ENCODE measurements around the gene ZNF521.

The ZNF521 gene

DNA sequence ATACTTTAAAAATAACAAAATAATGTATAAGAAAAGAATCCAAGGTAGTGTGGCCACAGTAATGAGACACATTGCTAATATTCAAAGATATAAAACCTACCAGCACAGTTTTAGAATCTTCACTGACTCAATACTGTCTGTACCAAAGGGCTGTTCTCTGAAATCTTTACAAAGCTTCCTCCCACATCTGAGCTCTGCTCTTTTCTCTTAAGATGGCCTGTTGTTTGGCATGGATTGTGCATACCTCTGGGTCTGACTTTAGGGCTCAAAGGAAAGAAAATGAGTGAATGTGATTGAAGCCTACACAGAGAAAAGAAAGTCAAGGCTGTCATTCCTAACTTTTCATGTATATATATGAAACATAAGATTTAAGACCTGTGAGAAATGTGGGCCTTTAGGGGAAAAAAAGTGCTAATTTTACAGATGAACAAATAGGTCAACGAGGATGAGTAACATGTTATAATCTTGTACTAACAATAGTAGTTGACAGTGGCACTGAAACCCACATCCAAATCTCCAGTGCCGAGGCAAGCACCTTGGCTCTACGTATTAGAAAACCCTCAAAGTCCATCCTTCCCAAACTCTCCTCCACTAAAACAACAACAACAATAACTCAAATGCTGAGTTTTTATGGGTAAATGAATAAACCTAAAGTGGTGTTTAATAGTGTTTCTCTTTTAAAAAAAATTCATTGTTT is 114.2 kb downstream of the ZNF521 start:
- Mint-ChIP-seq H3K36me3 (ENCODE audit: low read depth) (no peaks in the 10 kb centered on the region), H3K9me3 (no peaks in the 10 kb centered on the region), H3K27ac (no peak overlapping the region), H3K27me3 (ENCODE audit: low read depth) (no peaks in the 10 kb centered on the region), H3K4me3 (no peak overlapping the region), H3K4me1 (peaks cover 20% of the 10 kb centered on the region)
- TF ChIP-seq, protein P1, sequence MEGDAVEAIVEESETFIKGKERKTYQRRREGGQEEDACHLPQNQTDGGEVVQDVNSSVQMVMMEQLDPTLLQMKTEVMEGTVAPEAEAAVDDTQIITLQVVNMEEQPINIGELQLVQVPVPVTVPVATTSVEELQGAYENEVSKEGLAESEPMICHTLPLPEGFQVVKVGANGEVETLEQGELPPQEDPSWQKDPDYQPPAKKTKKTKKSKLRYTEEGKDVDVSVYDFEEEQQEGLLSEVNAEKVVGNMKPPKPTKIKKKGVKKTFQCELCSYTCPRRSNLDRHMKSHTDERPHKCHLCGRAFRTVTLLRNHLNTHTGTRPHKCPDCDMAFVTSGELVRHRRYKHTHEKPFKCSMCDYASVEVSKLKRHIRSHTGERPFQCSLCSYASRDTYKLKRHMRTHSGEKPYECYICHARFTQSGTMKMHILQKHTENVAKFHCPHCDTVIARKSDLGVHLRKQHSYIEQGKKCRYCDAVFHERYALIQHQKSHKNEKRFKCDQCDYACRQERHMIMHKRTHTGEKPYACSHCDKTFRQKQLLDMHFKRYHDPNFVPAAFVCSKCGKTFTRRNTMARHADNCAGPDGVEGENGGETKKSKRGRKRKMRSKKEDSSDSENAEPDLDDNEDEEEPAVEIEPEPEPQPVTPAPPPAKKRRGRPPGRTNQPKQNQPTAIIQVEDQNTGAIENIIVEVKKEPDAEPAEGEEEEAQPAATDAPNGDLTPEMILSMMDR (IDR thresholded peaks at IDR 0.05; ENCODE audit: unreplicated experiment in 3 of 3) = no peak

DNA sequence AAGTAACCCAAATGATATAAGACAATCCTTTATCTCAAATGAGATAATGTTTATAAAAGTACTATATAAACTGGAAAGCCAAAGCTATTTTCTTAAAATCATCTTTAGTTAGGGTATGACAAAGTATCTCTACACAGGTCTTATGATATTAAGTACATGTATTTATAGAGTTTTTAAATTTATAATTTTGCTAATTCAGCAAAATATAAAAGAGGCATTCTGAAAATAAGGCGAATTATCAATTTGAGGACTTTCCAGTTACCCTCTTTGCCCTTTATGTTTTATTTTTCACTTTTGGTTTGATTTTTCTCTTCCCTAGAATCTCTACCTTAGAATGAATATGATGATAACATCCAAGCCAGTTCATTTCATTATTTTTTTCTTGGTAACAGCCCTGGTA is 115.2 kb downstream of the ZNF521 start:
- peak overlapping the region in 1 of 3 experiments; percentile 36 for H3K27ac Mint-ChIP-seq
- H3K4me3 Mint-ChIP-seq = no peak overlapping the region
- TF ChIP-seq, protein P1 (IDR thresholded peaks at IDR 0.05; ENCODE audit: unreplicated experiment in 3 of 3) = no peak
- H3K36me3 Mint-ChIP-seq (ENCODE audit: low read depth) = no peaks in the 10 kb centered on the region
- H3K4me1 Mint-ChIP-seq = peaks cover 28% of the 10 kb centered on the region
- no peaks in the 10 kb centered on the region for H3K9me3 Mint-ChIP-seq
- H3K27me3 Mint-ChIP-seq (ENCODE audit: low read depth) = no peaks in the 10 kb centered on the region

DNA sequence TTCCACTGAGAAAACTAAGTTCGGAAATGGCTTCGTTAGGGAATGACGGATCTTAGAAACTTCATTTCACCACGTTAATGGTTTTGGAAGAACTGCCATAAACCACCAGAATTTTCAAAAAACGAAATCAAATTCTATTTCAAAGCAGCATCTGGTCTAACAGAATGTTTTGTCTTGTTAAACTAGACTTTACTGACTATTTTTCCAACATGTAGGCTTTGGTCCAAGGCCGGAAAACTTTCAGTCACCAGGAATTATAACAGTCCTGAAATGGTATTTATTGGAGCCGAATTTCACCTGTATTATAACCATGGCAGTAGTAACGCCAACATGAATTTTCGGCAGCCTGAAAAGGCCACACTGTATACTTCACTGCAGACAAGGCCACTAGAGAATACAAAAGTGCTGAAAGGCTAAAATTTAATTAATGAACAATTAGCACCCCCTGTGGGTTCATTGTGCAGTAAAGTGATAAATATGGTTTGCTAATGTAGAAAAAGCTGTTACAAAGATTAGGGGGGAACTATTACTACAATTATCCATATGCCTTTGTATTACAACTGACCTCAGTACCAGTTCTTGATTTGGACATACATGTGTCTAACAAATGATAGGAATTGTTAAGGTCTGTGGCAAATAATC is 116.4 kb downstream of the ZNF521 start:
- TF ChIP-seq, protein P1 (IDR thresholded peaks at IDR 0.05; ENCODE audit: unreplicated experiment in 3 of 3) = no peak
- Mint-ChIP-seq H3K27me3 (ENCODE audit: low read depth) (no peaks in the 10 kb centered on the region), H3K27ac (peak overlapping the region; percentile 32 to 86 (median 52)), H3K4me3 (no peak overlapping the region), H3K4me1 (peaks cover 34% of the 10 kb centered on the region), H3K36me3 (ENCODE audit: low read depth) (peaks cover 5% of the 10 kb centered on the region), H3K9me3 (no peaks in the 10 kb centered on the region)

DNA sequence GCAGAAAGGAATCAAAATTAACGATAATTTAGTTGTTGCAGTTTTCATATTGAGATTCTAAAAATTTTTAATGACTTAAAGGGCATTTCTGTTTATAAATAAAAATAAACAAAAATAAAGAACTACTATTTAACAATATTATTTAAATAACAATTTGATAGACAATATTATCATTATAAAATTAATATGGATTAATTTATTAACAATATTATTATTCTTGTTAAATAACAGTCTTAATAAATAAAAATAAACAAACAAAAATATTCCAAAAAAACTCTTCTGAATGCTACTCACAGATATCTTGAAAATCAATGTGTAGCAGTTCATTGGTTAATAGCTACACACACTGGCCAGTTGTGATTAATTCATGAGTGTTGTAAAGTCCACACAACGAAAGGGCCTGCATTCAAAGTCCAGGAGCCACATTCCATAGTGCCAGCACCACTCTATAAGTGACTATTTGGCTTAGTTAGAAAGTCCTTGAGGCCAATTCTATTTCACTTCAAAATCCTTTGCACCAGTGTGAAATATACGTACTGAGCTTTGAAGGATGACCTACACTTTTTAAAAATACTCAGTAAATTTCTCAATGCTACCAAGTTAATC is 117.1 kb downstream of the ZNF521 start:
- H3K4me1 Mint-ChIP-seq = peaks cover 38% of the 10 kb centered on the region
- H3K27ac Mint-ChIP-seq = peak overlapping the region; percentile 32 to 86 (median 52)
- H3K36me3 Mint-ChIP-seq (ENCODE audit: low read depth) = peaks cover 5% of the 10 kb centered on the region
- no peaks in the 10 kb centered on the region for H3K9me3 Mint-ChIP-seq
- H3K4me3 Mint-ChIP-seq = no peak overlapping the region
- TF ChIP-seq, protein P1 (IDR thresholded peaks at IDR 0.05; ENCODE audit: unreplicated experiment in 3 of 3) = no peak
- no peaks in the 10 kb centered on the region for H3K27me3 Mint-ChIP-seq (ENCODE audit: low read depth)

DNA sequence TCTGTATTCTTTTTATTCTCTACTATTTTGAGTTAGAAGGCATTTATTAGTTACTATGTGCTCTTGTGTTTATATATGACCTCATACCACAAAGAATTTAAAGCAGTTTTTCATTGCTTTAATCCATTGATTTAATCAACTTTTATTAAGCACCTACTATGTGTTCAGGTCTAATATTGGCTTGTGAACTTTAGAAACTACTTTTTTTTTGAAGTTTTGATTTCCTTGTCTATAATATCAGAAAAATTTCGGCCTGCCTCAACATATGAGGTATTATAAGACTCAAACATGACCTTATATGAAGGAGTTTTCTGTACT is 117.7 kb downstream of the ZNF521 start:
- H3K36me3 Mint-ChIP-seq (ENCODE audit: low read depth) = peaks cover 5% of the 10 kb centered on the region
- H3K4me3 Mint-ChIP-seq = no peak overlapping the region
- peak overlapping the region; percentile 52 to 95 (median 74) for H3K27ac Mint-ChIP-seq
- peaks cover 42% of the 10 kb centered on the region for H3K4me1 Mint-ChIP-seq
- TF ChIP-seq, protein P1 (IDR thresholded peaks at IDR 0.05; ENCODE audit: unreplicated experiment in 3 of 3) = no peak
- H3K27me3 Mint-ChIP-seq (ENCODE audit: low read depth) = no peaks in the 10 kb centered on the region
- no peaks in the 10 kb centered on the region for H3K9me3 Mint-ChIP-seq

Measured in nephron (organoid).